ENCODE results near the gene QRICH1.

Gene QRICH1

DNA sequence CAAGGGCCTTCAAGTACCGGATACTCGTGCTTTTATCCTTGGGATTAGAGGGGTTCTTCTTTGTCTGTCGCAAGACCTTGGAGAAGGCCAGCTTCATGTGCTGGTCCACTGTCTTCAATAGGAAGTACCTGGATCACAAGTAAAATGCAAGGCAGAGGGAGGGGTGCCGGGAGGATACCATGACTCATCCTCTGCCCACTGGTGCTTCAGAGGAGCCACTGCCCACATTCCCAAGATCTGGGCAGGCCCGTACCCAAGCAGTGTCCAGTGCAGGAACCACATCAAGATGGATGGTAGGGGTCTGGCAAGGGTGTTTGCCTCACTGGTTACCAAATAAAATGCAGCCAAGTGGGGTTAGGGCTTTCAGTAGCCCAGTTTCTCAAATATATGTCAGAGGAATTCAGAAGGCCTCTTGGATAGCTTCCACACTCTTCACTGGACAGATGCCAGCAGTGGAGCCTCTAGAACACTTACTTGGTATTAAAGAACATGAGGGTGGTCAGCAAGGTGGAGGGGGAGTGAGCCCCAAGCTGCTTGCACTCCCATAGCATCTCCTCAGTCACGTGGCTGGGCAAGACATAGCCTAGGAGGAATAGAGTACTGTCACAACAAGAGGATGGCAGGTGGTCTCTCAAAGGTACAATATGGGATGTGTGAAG is 61.1 kb downstream of the QRICH1 start:
- no peak for DNase-seq (ENCODE audit: low spot score)

DNA sequence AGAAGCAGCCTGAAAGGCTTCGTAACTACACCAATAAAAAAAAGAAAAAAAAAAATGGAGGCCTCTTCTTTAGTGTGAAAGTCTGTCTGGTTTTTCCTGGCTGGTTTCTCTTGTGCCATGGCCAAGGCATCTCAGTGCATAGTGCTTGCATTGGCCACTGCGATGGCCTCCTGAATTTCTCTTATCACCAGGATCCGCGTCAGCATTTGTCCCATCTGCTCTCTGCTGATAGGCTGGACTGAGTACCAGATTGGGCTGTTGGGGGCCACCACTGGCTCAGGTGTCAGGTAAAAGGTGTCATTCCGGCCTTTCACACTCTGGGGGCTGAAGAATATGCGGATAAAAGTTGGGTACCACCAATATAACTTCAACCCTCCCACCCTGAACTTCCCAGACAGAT is 63.5 kb downstream of the QRICH1 start:
- no peak for DNase-seq (ENCODE audit: low spot score)

DNA sequence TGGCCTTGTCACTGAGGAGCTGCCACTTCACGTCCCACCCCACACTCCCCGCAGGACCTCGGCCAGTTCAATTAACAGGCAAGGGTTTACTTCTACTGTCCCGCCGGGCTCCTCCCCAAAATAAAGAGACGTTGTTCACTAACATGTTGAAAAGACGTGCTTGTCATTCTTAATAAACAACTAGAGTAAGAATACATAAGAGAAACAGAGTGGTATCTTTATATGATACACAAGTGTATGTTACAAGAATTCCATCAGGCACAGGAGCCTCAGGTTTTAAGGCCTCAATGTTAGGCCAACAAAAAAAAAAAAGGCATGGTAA is 64.3 kb downstream of the QRICH1 start:
- no peak for DNase-seq (ENCODE audit: low spot score)

DNA sequence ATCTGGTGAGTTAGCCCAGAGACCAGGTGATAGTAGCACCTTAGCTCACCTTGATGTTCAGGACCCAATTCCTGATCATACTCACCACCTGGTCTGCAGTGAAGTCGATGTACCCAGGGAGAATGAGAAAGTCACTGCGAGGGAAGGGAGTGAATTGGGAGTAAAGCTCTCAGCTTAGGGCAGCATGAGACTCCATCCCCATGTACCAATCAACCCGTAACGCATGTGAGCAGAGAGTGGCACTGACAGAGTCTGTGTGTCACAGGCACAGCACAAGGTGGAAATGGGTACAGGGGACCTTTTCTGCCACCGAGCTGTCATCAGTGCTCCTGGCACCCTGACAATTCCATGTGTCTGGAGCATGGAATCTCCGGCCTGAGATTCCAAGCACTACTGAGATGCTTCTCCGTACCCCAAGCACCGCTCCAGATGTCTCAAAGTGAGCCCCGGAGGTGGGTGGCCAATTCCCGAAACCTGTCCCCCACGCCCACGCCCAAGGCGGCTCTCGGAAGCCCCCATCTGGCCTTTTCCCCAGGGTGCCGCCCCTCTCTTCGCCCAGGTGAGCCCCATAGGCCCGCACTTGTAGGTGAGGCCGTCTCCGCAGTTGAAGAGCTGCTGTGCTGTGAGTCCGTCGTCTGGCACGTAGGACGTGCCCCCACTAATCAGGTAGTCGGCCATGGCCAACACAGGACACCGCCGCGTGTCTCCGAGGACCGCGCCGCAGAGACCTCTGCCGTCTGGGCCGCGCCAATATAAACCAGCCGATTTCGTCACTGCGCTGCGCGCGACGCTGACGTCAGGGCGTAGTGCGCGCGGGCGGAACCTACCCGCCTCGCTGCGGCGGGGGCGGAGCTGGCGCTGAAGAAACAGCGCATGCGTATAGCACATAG is 65.0 kb downstream of the QRICH1 start, which contains the start of gene IMPDH2:
TSS of gene IMPDH2 (minus strand) at position 726 of the 890 bp plus-strand sequence. CDS start at position 678, 48 bp downstream.
- peak; percentile 89 for DNase-seq (ENCODE audit: low spot score)

DNA sequence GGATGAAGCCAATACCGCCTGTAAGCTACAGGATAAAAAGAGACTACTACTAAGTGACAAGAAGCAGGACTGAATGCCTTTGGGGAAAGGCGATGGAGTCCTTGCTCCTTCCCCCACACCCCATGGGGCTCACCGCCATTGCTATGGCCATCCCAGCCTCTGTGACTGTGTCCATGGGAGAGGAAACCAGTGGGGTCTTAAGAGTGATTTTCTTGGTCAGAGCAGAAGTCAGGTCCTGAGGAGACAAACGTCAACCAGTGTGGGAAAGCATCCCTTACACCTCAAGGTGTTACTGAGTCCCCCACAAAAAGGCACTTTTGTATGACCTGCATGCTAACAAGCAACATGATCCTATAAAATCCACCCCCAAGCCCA is 65.6 kb downstream of the QRICH1 start:
- DNase-seq (ENCODE audit: low spot score) = no peak

DNA sequence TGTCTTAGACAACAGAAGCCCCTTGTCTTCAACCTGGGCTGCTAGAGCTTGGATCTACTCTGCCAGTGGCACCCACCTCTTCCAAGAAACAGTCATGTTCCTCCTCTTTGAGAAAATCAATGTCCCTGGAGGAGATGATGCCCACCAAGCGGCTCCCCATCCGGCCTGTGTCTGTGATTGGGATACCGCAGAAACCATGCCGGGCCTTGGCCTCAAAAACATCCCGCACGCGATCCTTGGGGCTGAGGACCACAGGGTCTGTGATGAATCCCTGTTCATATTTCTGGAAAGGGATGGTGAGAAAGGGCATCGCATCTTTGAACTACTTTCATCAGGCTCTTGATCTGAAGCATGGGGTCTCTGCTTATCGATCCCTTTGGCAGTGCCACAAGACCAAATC is 66.2 kb downstream of the QRICH1 start:
- no peak for DNase-seq (ENCODE audit: low spot score)

DNA sequence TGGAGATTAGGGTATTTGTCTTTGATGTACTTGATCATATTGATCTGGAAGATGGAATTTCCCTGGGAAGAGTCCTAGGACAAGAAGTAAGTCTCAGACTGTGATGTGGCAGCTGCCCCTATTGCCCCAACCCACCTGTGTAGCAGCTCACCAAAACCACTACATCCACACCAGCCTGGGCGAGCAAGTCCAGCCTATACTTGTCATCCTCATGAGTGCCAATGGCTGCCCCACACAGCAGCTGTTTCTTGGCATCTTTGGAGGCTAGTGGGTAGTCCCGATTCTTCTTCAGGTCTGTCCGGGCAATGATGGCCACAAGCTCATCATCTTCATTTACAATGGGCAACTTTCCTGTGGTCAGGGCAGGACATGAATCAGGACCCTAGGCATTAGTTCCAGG is 67.3 kb downstream of the QRICH1 start:
- DNase-seq (ENCODE audit: low spot score) = no peak

DNA sequence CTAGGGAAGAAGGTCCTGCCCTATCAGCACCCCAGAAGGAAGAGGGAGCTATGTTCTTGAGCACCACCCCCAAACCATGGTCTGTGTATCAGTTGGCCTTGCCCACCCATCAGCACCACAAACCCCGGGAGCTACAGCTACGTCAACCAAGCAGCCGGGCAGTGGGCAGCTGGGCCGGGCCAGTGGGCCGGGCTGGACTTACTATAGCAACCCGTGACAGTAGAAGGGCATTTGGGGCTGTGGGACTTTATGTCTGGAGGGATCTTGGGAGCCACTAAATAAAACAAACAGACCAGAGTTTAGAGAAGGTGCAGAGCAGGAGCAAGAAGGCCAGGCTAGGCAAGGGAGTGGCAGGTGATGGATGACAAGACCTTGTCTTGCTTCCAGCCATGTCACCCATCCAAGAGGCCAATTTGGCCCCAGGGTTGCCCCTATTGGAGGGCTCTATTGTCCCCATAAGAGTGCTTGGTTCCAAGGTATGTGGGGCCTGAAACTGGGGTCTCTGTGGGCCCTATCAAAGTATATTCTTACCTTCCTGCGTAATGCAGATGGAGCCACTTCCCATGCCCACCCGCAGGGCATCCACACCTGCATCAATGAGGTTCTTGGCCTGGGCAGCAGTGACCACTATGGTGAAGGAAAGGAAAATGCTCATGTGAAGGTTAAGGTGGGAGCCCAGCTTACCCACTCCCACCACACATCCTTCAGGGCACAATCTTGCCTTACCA is 67.9 kb downstream of the QRICH1 start:
- no peak for DNase-seq (ENCODE audit: low spot score)

DNA sequence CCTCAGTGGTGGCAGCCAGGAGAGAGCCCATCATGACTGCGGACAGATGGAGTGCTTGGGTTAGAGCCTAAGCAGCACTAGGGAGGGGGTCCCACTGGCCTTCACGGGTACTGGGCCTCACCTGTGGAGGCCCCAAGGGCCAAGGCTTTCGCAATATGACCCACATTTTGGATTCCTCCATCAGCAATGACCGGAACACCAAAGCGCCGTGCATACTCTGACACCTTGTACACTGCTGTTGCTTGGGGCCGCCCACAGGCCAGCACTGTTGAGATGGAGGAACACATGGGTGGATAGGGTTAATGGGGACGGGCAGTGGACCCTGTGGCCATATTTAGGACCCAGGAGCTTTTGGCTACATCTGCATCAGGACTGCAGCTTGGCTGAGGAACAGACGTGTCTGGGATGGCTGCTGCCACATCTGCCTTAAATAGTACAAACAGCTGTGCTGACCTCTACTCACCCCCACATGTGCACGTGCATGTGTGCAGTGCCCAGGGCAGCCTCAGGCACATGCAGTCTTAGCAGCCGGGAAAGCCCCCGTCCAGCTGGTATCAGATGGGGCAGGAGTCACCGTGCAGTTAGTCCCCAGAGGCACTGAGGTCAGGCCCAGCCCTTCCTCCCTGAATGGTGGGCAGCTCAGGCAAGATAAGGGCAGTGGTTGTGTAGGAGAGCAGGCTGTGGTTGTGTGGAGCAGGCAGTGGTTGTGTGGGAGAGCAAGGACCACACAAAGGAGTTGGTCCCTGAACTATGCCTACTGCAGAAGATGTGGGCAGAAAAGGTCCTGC is 68.7 kb downstream of the QRICH1 start:
- no peak for DNase-seq (ENCODE audit: low spot score)

DNA sequence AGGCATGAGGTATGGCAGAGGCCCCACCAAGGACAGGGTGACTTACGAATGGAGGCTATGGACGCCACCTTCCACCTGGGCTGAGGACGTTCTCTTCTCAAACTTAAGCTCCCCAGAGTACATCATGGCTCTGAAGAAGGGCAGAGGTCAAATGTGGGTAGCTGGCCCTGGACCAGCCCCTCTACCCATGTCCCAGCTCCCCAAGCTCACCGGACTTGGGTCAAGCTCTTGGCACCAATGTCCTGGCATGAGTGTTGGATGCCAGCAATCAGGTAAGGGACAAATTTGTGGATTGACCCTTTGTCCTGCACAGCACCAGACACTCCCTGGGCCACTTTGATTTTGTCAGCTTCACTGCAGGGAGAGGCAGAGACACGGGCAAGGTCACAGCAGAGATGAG is 69.4 kb downstream of the QRICH1 start:
- DNase-seq (ENCODE audit: low spot score) = no peak

DNA sequence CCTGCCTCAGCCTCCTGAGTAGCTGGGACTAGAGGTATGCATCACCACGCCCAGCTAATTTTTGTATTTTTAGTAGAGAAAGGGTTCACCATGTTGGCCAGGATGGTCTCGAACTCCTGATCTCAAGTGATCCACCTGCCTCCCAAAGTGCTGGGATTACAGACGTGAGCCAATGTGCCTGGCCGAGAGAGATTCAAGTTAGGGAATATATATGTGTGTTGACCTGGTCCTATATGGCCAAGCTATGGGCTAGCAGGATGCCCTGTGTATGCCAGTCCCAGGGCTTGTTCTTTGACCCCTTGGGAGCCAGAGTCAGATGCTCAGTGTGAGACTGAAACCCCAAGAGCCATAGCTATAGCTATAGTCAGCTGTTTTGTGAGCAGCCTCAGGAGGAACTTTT is 70.1 kb downstream of the QRICH1 start:
- DNase-seq (ENCODE audit: low spot score) = no peak

DNA sequence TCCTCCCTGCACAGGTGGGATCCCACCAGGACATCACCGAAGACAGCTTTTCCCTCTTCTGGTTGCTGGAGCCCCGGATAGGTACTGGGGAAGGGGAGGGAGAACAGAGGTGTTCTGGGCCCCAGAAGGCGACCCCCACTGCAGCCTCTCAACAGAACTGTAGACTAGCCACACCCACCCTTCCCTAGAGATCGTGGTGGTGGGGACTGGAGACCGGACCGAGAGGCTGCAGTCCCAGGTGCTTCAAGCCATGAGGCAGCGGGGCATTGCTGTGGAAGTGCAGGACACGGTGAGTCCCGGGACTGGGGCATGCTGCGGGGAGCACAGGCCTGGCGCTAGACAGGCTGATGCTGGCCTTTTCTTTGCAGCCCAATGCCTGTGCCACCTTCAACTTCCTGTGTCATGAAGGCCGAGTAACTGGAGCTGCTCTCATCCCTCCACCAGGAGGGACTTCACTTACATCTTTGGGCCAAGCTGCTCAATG is 71.1 kb downstream of the QRICH1 start:
- no peak for DNase-seq (ENCODE audit: low spot score)

DNA sequence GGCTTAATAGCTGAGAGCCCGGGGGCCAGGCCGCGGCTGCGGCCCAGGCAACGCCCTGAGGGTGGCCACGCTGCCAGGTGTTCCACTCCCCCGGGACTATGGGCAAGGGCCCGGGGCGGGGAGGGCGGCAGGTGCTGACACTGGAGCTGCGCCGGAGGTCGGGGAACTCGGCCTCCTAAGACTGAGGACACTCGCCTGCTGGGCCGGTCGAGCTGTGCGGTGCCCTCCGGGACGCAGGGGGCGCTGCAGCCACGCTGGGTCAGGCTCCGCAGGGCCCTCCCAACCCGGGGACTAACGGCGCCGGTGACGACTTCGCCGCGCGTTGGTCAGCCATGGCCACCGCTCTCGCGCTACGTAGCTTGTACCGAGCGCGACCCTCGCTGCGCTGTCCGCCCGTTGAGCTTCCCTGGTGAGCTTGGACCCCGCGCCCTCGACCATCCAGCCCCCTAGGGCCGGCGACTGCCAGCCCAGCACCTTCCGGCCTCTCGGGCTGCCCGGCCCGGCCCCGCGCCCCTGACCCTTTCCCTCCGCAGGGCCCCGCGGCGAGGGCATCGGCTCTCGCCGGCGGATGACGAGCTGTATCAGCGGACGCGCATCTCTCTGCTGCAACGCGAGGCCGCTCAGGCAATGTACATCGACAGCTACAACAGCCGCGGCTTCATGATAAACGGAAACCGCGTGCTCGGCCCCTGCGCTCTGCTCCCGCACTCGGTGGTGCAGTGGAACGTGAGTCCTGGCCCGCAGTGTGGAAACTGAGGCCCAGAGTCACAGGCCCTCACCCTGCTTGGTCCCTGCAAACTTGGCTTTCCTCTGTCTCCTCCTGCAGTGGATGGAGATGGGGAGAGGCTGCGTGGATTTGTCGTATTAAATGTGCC is 71.8 kb downstream of the QRICH1 start, which contains the start of gene NDUFAF3:
TSS of gene NDUFAF3 (plus strand) at position 309 of the 875 bp plus-strand sequence. CDS start at position 333, 24 bp downstream.
- DNase-seq (ENCODE audit: low spot score) = peak; percentile 84

DNA sequence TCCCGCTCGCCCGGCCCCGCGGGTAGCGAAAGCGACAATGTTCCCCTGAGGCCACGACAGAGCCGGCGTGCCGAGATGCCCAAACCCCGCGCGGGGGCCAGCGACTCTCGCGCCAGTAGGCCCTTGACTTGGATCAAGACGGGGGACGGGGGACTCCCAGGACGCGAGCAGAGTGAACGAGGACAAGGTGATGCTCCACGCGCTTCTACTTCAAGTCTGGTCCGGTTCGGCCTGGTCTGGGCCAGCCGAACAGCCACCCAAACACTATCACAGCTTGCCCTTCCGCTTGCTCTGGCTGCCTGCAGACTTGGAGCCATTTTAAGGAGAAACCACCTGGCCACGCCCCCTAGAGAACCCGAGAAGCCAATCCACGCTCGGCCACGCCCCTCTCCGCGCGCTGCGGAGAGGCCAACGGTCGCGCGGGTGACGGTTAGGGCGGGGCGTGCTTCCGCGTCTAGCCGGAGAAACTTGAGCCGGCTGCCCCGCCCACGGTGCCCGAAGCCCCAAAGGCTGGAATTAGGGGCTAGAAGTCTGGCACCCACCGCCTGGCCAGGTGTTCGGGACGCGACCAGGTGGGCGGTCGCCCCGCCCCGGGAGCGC is 72.6 kb downstream of the QRICH1 start:
- DNase-seq (ENCODE audit: low spot score) = peak; percentile 97

DNA sequence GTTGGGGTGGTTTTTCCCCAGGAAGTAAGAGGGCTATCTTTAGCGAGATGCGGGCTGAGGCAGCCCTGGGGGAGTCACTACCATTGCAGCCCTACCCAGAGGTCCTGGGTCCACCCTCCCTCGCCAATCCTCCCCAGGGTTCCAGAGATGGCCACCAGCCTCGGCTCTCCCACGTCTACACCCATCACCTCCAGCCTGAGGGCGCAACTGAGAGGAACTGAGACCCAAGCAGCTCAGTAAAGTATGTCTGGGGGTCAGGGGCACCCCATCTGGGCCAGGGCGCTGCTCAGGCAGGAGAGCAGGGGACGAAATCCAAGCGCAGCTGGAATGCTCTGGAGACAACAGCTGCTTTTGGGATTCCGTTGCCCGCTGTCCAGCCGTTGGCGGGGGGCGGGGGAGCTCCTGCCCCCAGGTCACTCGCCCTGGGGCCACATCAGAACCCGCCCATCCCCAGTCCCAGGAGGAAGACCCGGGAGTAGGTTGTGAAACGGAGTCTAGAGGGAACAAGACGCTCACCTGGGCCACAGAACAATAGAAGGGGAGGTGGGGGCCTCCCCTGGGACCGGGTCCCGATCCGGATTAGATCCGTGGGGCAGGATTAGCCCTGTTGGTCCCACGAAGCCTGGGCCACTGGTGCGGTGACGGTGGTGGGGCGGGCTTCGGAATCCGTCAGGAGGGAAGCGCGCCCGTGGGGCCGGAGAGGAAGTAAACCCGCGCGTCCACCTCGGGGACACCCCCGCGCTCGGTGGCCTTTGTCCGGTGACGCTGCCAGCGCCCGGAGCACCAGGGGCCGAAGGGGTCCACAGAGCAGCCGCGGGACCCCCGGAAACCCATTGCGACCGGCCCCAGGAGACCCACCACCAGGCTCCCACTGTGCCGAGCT is 73.3 kb downstream of the QRICH1 start:
- no peak for DNase-seq (ENCODE audit: low spot score)

DNA sequence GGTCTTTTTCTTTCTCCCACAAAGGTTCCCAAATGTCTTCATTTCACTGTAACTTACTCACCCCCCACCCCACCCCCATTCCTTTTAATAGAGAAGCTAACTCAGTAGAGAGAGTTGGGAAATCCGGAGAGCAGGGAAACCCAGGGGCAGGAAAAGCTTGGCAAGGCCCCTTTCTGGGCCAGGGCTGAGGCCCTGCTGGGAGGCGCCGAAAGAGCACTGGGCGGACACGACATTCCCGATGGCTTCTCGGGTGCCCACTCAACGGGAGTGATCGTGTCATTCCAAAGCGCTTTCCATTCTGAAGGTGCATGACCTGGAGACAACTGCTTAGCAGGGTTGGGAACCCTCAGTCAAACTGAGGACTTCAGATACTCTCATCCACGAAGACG is 73.9 kb downstream of the QRICH1 start:
- DNase-seq (ENCODE audit: low spot score) = no peak

DNA sequence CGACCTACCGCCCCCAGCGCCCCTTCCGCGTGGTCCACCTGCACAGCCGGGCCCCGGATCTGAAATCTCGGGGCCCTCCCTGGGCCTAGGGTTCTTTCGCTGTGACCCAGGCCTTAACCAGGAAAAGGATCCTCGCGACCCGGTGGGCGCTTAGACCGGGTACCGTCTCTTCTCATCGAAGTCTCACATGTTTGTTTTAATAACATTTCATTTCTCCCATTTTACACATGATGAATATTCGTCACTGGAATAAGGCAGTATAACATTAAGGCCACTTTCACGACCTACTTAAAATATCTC is 75.2 kb downstream of the QRICH1 start:
- DNase-seq (ENCODE audit: low spot score) = no peak

DNA sequence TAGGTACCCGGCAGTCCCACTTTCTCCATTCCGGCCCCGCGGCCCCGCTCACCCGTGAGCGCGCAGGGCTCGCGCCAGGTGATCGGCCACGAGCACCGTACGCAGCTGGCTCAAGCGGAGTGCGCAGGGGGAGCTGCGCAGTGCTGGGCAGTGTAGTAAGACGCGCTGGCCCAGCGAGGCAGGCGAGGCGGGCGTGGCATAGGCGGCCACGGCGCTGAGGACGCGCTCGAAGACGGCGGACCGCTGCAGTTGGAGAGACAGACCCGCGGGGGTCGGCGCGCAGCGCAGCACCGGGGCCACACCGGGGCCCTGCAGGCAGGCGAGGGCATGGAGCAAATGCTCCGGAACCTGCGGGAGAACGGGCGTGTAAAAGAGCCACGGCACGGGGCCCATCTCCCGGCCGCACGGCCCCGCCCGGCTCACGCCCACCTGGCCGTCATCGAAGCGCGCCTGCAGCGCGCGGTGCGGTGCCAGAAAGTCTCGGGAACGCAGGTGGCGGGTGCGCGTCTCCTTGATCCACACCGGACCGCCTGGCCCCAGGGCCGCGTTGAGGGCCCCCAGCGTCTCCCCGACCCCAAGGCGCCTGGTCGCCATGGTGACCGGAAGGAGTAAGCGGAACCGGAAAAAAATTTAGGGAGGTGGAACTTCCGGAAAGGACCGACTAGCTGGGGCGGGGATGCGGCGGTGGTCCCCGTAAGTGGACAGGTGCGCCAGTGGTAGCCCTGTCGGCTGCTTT is 75.7 kb downstream of the QRICH1 start, which contains the start of gene DALRD3:
TSS of gene DALRD3 (minus strand) at position 610 of the 736 bp plus-strand sequence. CDS start at position 594, 16 bp downstream.
- no peak for DNase-seq (ENCODE audit: low spot score)
